ENCODE data around the gene NHLRC1.

Gene NHLRC1

GRCh38 chr6:18138906-18139305 lies 16.4 kb upstream of the NHLRC1 start:
- no peak for DNase-seq

- no peak for DNase-seq
Measured at GRCh38 chr6:18136260-18136659, 13.8 kb upstream of the NHLRC1 start.

- no peak for DNase-seq
Measured at GRCh38 chr6:18135171-18135570, 12.7 kb upstream of the NHLRC1 start.

- DNase-seq: no peak
Measured at GRCh38 chr6:18132346-18132745, 9.9 kb upstream of the NHLRC1 start.

- no peak for DNase-seq
Measured at GRCh38 chr6:18126121-18126520, 3.6 kb upstream of the NHLRC1 start.

- DNase-seq: no peak
Measured at GRCh38 chr6:18121580-18122127, 823 bp downstream of the NHLRC1 start.

GRCh38 chr6:18119236-18119635 lies 3.2 kb downstream of the NHLRC1 start:
- DNase-seq: no peak

GRCh38 chr6:18118330-18118729 lies 4.1 kb downstream of the NHLRC1 start:
- no peak for DNase-seq

- DNase-seq: no peak
Measured at GRCh38 chr6:18117136-18117535, 5.3 kb downstream of the NHLRC1 start.

- no peak for DNase-seq
Measured at GRCh38 chr6:18115356-18115755, 7.1 kb downstream of the NHLRC1 start.

- DNase-seq: no peak
Measured at GRCh38 chr6:18110162-18110561, 12.3 kb downstream of the NHLRC1 start.

- DNase-seq: no peak
Measured at GRCh38 chr6:18107061-18107460, 15.4 kb downstream of the NHLRC1 start.

GRCh38 chr6:18102783-18103509 lies 19.5 kb downstream of the NHLRC1 start:
- no peak for DNase-seq

- no peak for DNase-seq
Measured at GRCh38 chr6:18101873-18102272, 20.6 kb downstream of the NHLRC1 start.

- no peak for DNase-seq
Measured at GRCh38 chr6:18101271-18101670, 21.2 kb downstream of the NHLRC1 start.

- no peak for DNase-seq
Measured at GRCh38 chr6:18100296-18100695, 22.2 kb downstream of the NHLRC1 start.

- DNase-seq: no peak
Measured at GRCh38 chr6:18099511-18099910, 23.0 kb downstream of the NHLRC1 start.

- DNase-seq: no peak
Measured at GRCh38 chr6:18096423-18096822, 26.1 kb downstream of the NHLRC1 start.

- no peak for DNase-seq
Measured at GRCh38 chr6:18091382-18091781, 31.1 kb downstream of the NHLRC1 start.

- DNase-seq: no peak
Measured at GRCh38 chr6:18090349-18090786, 32.1 kb downstream of the NHLRC1 start.

GRCh38 chr6:18088419-18089296 lies 33.8 kb downstream of the NHLRC1 start:
- no peak for DNase-seq

GRCh38 chr6:18087396-18088165 lies 34.9 kb downstream of the NHLRC1 start:
- no peak for DNase-seq

- DNase-seq: no peak
Measured at GRCh38 chr6:18081025-18081668, 41.3 kb downstream of the NHLRC1 start.
